ENCODE results near the gene RPS6KA2.

DNA sequence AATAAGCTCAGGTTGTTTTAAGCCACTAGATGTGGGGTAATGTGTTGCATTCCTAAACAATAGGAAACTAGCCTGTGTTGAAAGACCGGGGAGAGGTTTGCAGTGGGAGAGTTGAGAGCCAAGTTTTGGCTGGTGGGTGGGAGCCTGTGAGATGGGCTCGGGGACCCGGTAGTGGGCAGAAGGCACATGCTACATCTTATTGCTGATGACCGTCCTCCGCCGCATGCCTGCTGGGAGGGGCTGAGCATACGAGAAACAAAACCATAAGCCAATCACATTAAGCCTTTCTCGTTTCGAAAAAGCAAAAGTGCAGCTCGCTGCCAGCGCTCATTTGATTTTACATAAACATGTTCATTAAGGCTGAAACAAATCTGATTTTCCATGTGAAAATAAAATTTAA lies 186.9 kb downstream of the RPS6KA2 start:
- TF ChIP-seq, protein P1, sequence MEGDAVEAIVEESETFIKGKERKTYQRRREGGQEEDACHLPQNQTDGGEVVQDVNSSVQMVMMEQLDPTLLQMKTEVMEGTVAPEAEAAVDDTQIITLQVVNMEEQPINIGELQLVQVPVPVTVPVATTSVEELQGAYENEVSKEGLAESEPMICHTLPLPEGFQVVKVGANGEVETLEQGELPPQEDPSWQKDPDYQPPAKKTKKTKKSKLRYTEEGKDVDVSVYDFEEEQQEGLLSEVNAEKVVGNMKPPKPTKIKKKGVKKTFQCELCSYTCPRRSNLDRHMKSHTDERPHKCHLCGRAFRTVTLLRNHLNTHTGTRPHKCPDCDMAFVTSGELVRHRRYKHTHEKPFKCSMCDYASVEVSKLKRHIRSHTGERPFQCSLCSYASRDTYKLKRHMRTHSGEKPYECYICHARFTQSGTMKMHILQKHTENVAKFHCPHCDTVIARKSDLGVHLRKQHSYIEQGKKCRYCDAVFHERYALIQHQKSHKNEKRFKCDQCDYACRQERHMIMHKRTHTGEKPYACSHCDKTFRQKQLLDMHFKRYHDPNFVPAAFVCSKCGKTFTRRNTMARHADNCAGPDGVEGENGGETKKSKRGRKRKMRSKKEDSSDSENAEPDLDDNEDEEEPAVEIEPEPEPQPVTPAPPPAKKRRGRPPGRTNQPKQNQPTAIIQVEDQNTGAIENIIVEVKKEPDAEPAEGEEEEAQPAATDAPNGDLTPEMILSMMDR (IDR thresholded peaks at IDR 0.05), result no peak
- TF ChIP-seq POLR2A (IDR thresholded peaks at IDR 0.05), result no peak
